Measurements from ENCODE around the gene IL24.
"Not testable (repeated sequence)": the region's sequence is repeated elsewhere in the genome, so short reads cannot be mapped to it uniquely, and the experiment has no call there.

IL24 gene, protein sequence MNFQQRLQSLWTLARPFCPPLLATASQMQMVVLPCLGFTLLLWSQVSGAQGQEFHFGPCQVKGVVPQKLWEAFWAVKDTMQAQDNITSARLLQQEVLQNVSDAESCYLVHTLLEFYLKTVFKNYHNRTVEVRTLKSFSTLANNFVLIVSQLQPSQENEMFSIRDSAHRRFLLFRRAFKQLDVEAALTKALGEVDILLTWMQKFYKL

GRCh38 chr1:206897175-206897574 lies at the start of gene IL24:
IL24 (plus strand) TSS chr1:206897443; CDS start chr1:206897833, 390 bp downstream.
- no peaks in the 10 kb centered on the region for H3K4me1 ChIP-seq (ENCODE audit: control insufficient read depth in 1 of 2, insufficient read depth in 1 of 2, low read depth in 1 of 2, low read length in 1 of 2)
- no peak within 1 kb of the TSS for H3K27ac ChIP-seq
- TF ChIP-seq, protein P1, sequence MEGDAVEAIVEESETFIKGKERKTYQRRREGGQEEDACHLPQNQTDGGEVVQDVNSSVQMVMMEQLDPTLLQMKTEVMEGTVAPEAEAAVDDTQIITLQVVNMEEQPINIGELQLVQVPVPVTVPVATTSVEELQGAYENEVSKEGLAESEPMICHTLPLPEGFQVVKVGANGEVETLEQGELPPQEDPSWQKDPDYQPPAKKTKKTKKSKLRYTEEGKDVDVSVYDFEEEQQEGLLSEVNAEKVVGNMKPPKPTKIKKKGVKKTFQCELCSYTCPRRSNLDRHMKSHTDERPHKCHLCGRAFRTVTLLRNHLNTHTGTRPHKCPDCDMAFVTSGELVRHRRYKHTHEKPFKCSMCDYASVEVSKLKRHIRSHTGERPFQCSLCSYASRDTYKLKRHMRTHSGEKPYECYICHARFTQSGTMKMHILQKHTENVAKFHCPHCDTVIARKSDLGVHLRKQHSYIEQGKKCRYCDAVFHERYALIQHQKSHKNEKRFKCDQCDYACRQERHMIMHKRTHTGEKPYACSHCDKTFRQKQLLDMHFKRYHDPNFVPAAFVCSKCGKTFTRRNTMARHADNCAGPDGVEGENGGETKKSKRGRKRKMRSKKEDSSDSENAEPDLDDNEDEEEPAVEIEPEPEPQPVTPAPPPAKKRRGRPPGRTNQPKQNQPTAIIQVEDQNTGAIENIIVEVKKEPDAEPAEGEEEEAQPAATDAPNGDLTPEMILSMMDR (IDR thresholded peaks at IDR 0.05), result no peak

GRCh38 chr1:206847946-206848345 lies 49.3 kb upstream of the IL24 start:
- Histone ChIP-seq H3K27me3 (no peaks in the 10 kb centered on the region), H3K27ac (no peak overlapping the region), H3K4me3 (ENCODE audit: low read depth in 1 of 2, low read length in 1 of 2) (no peak overlapping the region), H3K36me3 (no peaks in the 10 kb centered on the region), H3K4me1 (ENCODE audit: control insufficient read depth in 1 of 2, insufficient read depth in 1 of 2, low read depth in 1 of 2, low read length in 1 of 2) (no peaks in the 10 kb centered on the region), H3K9me3 (no peaks in the 10 kb centered on the region)
- TF ChIP-seq, protein P1 (IDR thresholded peaks at IDR 0.05), result no peak

More at GRCh38 chr1:206897175-206897574, at the start of gene IL24:
- H3K4me3 ChIP-seq (ENCODE audit: low read depth in 1 of 2, low read length in 1 of 2), result no peak within 1 kb of the TSS
- no peaks in the 10 kb centered on the region for H3K9me3 ChIP-seq
- H3K36me3 ChIP-seq, result no peaks in the 10 kb centered on the region
- H3K27me3 ChIP-seq, result peaks cover 16% of the 10 kb centered on the region

GRCh38 chr1:206850401-206850800 lies 46.8 kb upstream of the IL24 start:
- H3K36me3 ChIP-seq, result no peaks in the 10 kb centered on the region
- H3K27me3 ChIP-seq, result no peaks in the 10 kb centered on the region
- no peak overlapping the region for H3K27ac ChIP-seq
- no peaks in the 10 kb centered on the region for H3K9me3 ChIP-seq
- no peak overlapping the region for H3K4me3 ChIP-seq (ENCODE audit: low read depth in 1 of 2, low read length in 1 of 2)
- no peaks in the 10 kb centered on the region for H3K4me1 ChIP-seq (ENCODE audit: control insufficient read depth in 1 of 2, insufficient read depth in 1 of 2, low read depth in 1 of 2, low read length in 1 of 2)
- TF ChIP-seq, protein P1 (IDR thresholded peaks at IDR 0.05), result no peak

DNA sequence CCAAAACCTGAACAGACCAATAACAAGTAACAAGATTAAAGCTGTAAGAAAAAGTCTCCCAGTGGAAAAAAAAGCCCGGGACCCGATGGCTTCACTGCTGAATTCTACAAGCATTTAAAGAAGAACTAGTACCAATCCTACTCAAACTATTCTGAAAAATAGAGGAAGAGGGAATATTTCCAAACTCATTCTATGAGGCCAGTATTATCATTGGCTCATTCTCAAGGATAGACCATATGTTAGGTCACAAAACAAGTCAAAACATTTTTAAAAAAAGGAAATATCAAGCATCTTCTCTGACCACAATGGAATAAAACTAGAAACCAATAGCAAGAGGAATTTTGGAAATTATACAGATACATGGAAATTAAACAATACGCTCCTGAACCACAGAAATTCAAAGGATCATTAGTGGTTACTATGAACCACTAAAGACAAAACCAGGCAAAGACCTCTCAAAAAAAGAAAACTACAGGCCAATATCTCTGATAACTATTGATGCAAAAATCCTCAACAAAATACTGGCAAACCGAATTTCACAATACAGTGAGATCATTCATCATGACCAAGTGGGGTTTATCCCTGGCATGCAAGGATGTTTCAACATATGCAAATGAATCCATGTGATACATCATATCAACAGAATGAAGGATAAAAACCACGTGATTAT lies 45.8 kb upstream of the IL24 start:
- H3K27ac ChIP-seq, result no peak overlapping the region
- H3K9me3 ChIP-seq, result no peaks in the 10 kb centered on the region
- H3K36me3 ChIP-seq, result no peaks in the 10 kb centered on the region
- no peaks in the 10 kb centered on the region for H3K27me3 ChIP-seq
- TF ChIP-seq, protein P1 (IDR thresholded peaks at IDR 0.05), result no peak
- no peak overlapping the region for H3K4me3 ChIP-seq (ENCODE audit: low read depth in 1 of 2, low read length in 1 of 2)
- no peaks in the 10 kb centered on the region for H3K4me1 ChIP-seq (ENCODE audit: control insufficient read depth in 1 of 2, insufficient read depth in 1 of 2, low read depth in 1 of 2, low read length in 1 of 2)

DNA sequence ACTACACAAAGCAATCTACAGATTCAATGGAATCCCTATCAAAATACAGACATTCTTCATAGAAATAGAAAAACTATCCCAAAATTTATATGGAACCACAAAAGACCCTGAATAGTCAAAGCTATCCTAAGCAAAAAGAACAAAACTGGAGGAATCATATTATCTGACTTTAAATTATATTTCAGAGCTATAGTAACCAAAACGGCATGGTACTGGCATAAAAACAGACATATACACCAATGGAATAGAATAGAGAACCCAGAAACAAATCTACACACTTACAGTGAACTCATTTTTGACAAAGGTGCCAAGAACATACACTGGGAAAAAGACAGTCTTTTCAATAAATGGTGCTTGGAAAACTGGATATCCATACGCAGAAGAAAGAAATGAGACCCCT lies 44.6 kb upstream of the IL24 start:
- H3K4me1 ChIP-seq (ENCODE audit: control insufficient read depth in 1 of 2, insufficient read depth in 1 of 2, low read depth in 1 of 2, low read length in 1 of 2); H3K27ac ChIP-seq; H3K27me3 ChIP-seq; H3K4me3 ChIP-seq (ENCODE audit: low read depth in 1 of 2, low read length in 1 of 2); H3K9me3 ChIP-seq; H3K36me3 ChIP-seq: not testable (repeated sequence)

DNA sequence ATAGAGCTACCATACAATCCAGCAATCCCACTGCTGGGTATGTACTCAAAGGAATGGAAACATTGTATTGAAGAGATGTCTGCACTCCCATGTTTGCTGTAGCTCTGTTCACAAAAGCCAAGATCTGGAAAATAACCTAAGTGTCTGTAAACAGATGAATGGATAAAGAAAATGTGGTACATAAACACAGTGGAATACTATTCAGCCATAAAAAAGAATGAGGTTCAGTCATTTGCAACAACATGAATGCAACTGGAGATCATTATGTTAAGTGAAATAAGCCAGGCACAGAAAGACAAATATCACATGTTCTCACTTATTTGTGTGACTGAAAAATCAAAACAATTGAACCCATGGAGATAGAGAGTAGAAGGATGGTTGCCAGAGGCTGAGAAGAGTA lies 43.5 kb upstream of the IL24 start:
- H3K36me3 ChIP-seq; H3K27ac ChIP-seq; H3K27me3 ChIP-seq; H3K4me3 ChIP-seq (ENCODE audit: low read depth in 1 of 2, low read length in 1 of 2); H3K9me3 ChIP-seq; H3K4me1 ChIP-seq (ENCODE audit: control insufficient read depth in 1 of 2, insufficient read depth in 1 of 2, low read depth in 1 of 2, low read length in 1 of 2): not testable (repeated sequence)
